Thyroid gland (tissue), 4 donors: Measurements from ENCODE around the gene PDXP. TPM values are rescaled to one million over a fixed set of nuclear protein-coding genes. Genes with fewer than 3 reads are reported as not detected.

Source experiments
- DNase-seq, 2 donors: peaks; one replicate each; pipeline ENCODE4 v3.0.0-alpha.2; 2019
- H3K27ac ChIP-seq, 3 donors: fragments of 200-600 bp; sonication (generic); 1 replicate in 2 of 3; 2 replicates in 1 of 3; pipeline ENCODE4 v1.5.1; 2016 to 2019; ENCODE audit warnings: mild to moderate bottlenecking in 1 of 3, moderate library complexity in 1 of 3
- H3K27me3 ChIP-seq: fragments of 200-600 bp; sonication (generic); one replicate; pipeline ENCODE4 v1.5.1; 2019
- H3K36me3 ChIP-seq, 2 donors: fragments of 200-600 bp; sonication (generic); one replicate each; pipeline ENCODE4 v1.5.1; 2016 to 2019
- H3K4me1 ChIP-seq, 2 donors: fragments of 200-600 bp; sonication (generic); one replicate each; pipeline ENCODE4 v1.5.1; 2017 to 2019
- H3K4me3 ChIP-seq, 3 donors: fragments of 200-600 bp; sonication (generic); replicated peaks in 1 of 3; 1 replicate in 2 of 3; 2 replicates in 1 of 3; pipeline ENCODE4 v1.5.1; 2016; ENCODE audit warnings: mild to moderate bottlenecking in 1 of 3
- H3K9me3 ChIP-seq: fragments of 200-600 bp; sonication (generic); one replicate; pipeline ENCODE4 v1.5.1; 2017
- CTCF ChIP-seq, 6 experiments: fragments of 200-600 bp in 3 of 6; fragments of 450-650 bp in 3 of 6; sonication (generic) in 3 of 6; IDR thresholded peaks; one replicate each; pipeline ENCODE4 v1.5.1; 2016 to 2019; ENCODE audit warnings: antibody characterized with exemption in 6 of 6, mild to moderate bottlenecking in 2 of 6, inconsistent platforms in 1 of 6, moderate library complexity in 1 of 6
- POLR2A ChIP-seq, 2 donors: fragments of 450-650 bp; IDR thresholded peaks; one replicate each; pipeline ENCODE4 v1.6.1; 2017; ENCODE audit warnings: antibody characterized with exemption in 2 of 2, mild to moderate bottlenecking in 2 of 2, moderate library complexity in 1 of 2
- WGBS, 2 donors: methylation state at CpG; one replicate each; pipeline ENCODE4 v1.1.5; 2017; 5-methylcytosine and 5-hydroxymethylcytosine counted together
- intact Hi-C: fragments of 100-400 bp; cut with DNase I; formaldehyde crosslinking; loops from one replicate; pipeline ENCODE4 v1.15.1; 2023
- total RNA-seq, 4 donors: library from RNA; depleted of rRNA; stranded (reverse); fragments of >200 nt; gene quantifications; one replicate each; pipeline ENCODE4 v1.2.3, GENCODE V29; 2016

PDXP gene
- total RNA-seq, 4 donors from 2014 or later = 4.2 to 15.8 (median 12.3) TPM

DNA sequence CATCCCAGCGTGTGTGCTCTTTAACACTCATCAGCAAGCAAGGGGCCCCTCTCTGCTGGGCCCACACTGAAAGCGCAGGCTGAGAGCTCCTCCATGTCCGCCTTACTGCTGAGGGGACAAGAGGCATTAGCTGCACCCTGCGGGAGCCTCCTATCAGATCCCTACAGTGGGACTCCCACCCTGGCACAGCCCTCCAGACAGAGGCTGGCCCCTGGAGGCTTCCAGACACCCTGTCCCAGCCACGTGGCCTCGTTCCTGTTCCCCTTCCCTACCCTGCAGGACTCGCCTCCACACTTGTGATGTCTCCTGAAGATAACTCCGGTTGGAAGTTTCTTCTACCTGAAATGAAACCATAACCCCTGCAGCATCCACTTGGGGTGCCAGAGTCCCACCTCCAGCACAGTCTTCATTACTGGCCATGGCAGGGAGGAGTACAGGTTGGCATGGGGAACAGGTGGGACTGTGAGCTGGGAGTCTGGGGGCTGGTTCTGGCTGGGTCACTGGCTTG lies 24.1 kb upstream of the PDXP start:
- peak overlapping the region; percentile 15 to 75 (median 69) for H3K27ac ChIP-seq
- intact Hi-C loops = no loop called here
- no peak overlapping the region for H3K4me3 ChIP-seq
- H3K4me1 ChIP-seq = peaks cover 0 to 32% of the 10 kb centered on the region in 2 donors
- no peaks in the 10 kb centered on the region for H3K27me3 ChIP-seq
- 66 to 68% methylated on average over 6 to 8 of the region's 8 CpGs for WGBS, 2 donors
- H3K36me3 ChIP-seq = peaks cover 9 to 13% of the 10 kb centered on the region in 2 donors
- DNase-seq = no peak
- no peaks in the 10 kb centered on the region for H3K9me3 ChIP-seq
- TF ChIP-seq POLR2A (IDR thresholded peaks at IDR 0.05) (no peak), CTCF (IDR thresholded peaks at IDR 0.05) (no peak)

DNA sequence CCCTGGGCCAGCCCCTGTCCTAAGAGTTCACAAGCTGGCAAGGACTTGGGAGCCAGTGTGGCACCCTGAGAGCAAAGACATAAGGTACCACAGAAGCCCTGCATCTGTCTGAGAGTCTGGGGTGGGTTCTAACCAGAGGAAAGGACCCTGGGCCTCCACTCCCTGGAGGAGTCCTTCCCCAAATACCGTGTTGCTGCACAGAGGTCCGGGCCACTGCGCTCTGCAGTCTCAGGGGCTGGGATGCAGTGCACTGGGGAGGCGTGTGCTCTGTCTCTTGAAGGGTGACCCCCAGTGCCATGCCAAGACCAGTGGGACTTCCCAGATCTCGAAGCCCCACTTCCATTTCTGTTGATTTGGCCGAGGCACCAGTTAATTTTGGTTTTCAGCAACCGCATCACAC lies 23.4 kb upstream of the PDXP start:
- H3K27ac ChIP-seq = no peak overlapping the region
- TF ChIP-seq CTCF (IDR thresholded peaks at IDR 0.05) (no peak), POLR2A (IDR thresholded peaks at IDR 0.05) (no peak)
- H3K4me1 ChIP-seq = peaks cover 5 to 39% of the 10 kb centered on the region in 2 donors
- WGBS, 2 donors = 94 to 96% methylated on average over 7 of the region's 7 CpGs
- H3K36me3 ChIP-seq = peaks cover 2 to 6% of the 10 kb centered on the region in 2 donors
- DNase-seq = no peak
- intact Hi-C loops = no loop called here
- no peaks in the 10 kb centered on the region for H3K9me3 ChIP-seq
- no peaks in the 10 kb centered on the region for H3K27me3 ChIP-seq
- no peak overlapping the region for H3K4me3 ChIP-seq

GRCh38 chr22:37636186-37636948 lies 22.2 kb upstream of the PDXP start:
- no peak overlapping the region for H3K27ac ChIP-seq
- no peaks in the 10 kb centered on the region for H3K27me3 ChIP-seq
- no peak overlapping the region for H3K4me3 ChIP-seq
- TF ChIP-seq CTCF (IDR thresholded peaks at IDR 0.05) (no peak), POLR2A (IDR thresholded peaks at IDR 0.05) (no peak)
- intact Hi-C loops = no loop called here
- 83% methylated on average over 5 to 6 of the region's 6 CpGs for WGBS, 2 donors
- no peaks in the 10 kb centered on the region for H3K9me3 ChIP-seq
- H3K4me1 ChIP-seq = peaks cover 7 to 43% of the 10 kb centered on the region in 2 donors
- no peak for DNase-seq
- peaks cover 0 to 3% of the 10 kb centered on the region in 2 donors for H3K36me3 ChIP-seq

GRCh38 chr22:37636949-37637273 lies 21.6 kb upstream of the PDXP start:
- Histone ChIP-seq H3K4me3 (no peak overlapping the region), H3K27ac (no peak overlapping the region), H3K27me3 (no peaks in the 10 kb centered on the region), H3K4me1 (peaks cover 7 to 43% of the 10 kb centered on the region in 2 donors), H3K9me3 (no peaks in the 10 kb centered on the region), H3K36me3 (peaks cover 0 to 3% of the 10 kb centered on the region in 2 donors)
- TF ChIP-seq POLR2A (IDR thresholded peaks at IDR 0.05) = no peak
- no peak for TF ChIP-seq CTCF (IDR thresholded peaks at IDR 0.05)
- intact Hi-C loops = no loop called here
- 74 to 96% methylated on average over 3 of the region's 3 CpGs for WGBS, 2 donors
- DNase-seq = no peak

GRCh38 chr22:37638391-37639069 lies 20.0 kb upstream of the PDXP start:
- Histone ChIP-seq H3K36me3 (no peaks in the 10 kb centered on the region), H3K4me1 (peaks cover 7 to 36% of the 10 kb centered on the region in 2 donors), H3K4me3 (peak overlapping the region in 1 of 3 donors; percentile 52), H3K9me3 (no peaks in the 10 kb centered on the region), H3K27me3 (no peaks in the 10 kb centered on the region), H3K27ac (no peak overlapping the region)
- intact Hi-C loops = no loop called here
- WGBS, 2 donors = 72 to 74% methylated on average over 7 to 11 of the region's 11 CpGs
- TF ChIP-seq POLR2A (IDR thresholded peaks at IDR 0.05) (no peak), CTCF (IDR thresholded peaks at IDR 0.05) (no peak)
- DNase-seq = no peak
